A673 (cell line): ENCODE measurements around the gene ADH1A. TPM values are rescaled to one million over a fixed set of nuclear protein-coding genes. Genes with fewer than 3 reads are reported as not detected.

Source experiments
- BruUV-seq: library from RNA; stranded (reverse); fragments of 400-500 nt; replicated peaks from 2 replicates; lab custom pipeline; 2021; lab: Mats Ljungman, UMichigan
- CTCF ChIA-PET: fragments of 300-600 bp; sonication (Branson Sonifier 250); formaldehyde crosslinking; loops from one replicate; lab custom pipeline; 2022; ENCODE audit warnings: antibody characterized with exemption; lab: Charles Lee
- POLR2A ChIA-PET: fragments of 300-600 bp; sonication (Branson Sonifier 250); formaldehyde crosslinking; loops from one replicate; lab custom pipeline; 2022; ENCODE audit warnings: antibody characterized with exemption; ENCODE audit not compliant: low non-redundant PET; lab: Charles Lee
- DNase-seq: peaks from one replicate; pipeline ENCODE4 v3.0.0-alpha.2; 2015; ENCODE audit warnings: low spot score
- H3K27ac ChIP-seq: fragments of 200-600 bp; sonication (generic); 2 replicates; pipeline ENCODE4 v1.5.1; 2016; ENCODE audit warnings: mixed run types, low read depth, mild to moderate bottlenecking, mixed read lengths, antibody characterized with exemption, low read length; ENCODE audit not compliant: poor library complexity, severe bottlenecking
- H3K27me3 ChIP-seq: fragments of 200-600 bp; sonication (generic); replicated peaks from 2 replicates; pipeline ENCODE4 v1.6.1; 2017; ENCODE audit warnings: mixed run types, low read depth, mild to moderate bottlenecking, mixed read lengths, antibody characterized with exemption, low read length; ENCODE audit not compliant: insufficient read depth, poor library complexity
- H3K36me3 ChIP-seq: fragments of 200-600 bp; sonication (generic); 2 replicates; pipeline ENCODE4 v1.6.1; 2016; ENCODE audit warnings: mixed run types, mild to moderate bottlenecking, mixed read lengths, antibody characterized with exemption, low read length; ENCODE audit not compliant: insufficient read depth, poor library complexity, severe bottlenecking
- H3K4me1 ChIP-seq: fragments of 200-600 bp; sonication (generic); 2 replicates; pipeline ENCODE4 v1.6.1; 2017; ENCODE audit warnings: mixed run types, mild to moderate bottlenecking, mixed read lengths, antibody characterized with exemption, low read length; ENCODE audit not compliant: insufficient read depth, poor library complexity, severe bottlenecking
- H3K4me3 ChIP-seq: fragments of 200-600 bp; sonication (generic); 2 replicates; pipeline ENCODE4 v1.5.1; 2016; ENCODE audit warnings: low read depth, mixed run types, mild to moderate bottlenecking, mixed read lengths, low read length; ENCODE audit not compliant: poor library complexity, severe bottlenecking
- H3K9me3 ChIP-seq: fragments of 200-600 bp; sonication (generic); 2 replicates; pipeline ENCODE4 v1.6.1; 2016; ENCODE audit warnings: mixed run types, low read depth, mild to moderate bottlenecking, mixed read lengths, antibody characterized with exemption, low read length; ENCODE audit not compliant: poor library complexity, severe bottlenecking
- CTCF ChIP-seq: fragments of 300-800, 200-600 bp; sonication (generic); conservative IDR thresholded peaks from 2 replicates; pipeline ENCODE4 v1.5.1; 2017; ENCODE audit warnings: low read depth, mild to moderate bottlenecking, antibody characterized with exemption, low read length, moderate library complexity, mixed read lengths
- EZH2 ChIP-seq: fragments of 200-600 bp; sonication (generic); IDR thresholded peaks from 2 replicates; pipeline ENCODE4 v1.6.1; 2017; ENCODE audit warnings: borderline replicate concordance, low read depth, mild to moderate bottlenecking, mixed read lengths, antibody characterized with exemption, low read length; ENCODE audit not compliant: poor library complexity, severe bottlenecking
- intact Hi-C: fragments of 100-400 bp; cut with micrococcal nuclease; formaldehyde crosslinking; loops from one replicate; pipeline ENCODE4 v1.10.0; 2022; ENCODE audit not compliant: unreplicated experiment
- total RNA-seq: library from RNA; stranded (reverse); gene quantifications from 2 replicates; pipeline ENCODE4 v1.2.3, GENCODE V29; 2021

The ADH1A gene
- total RNA-seq, 1 experiment from 2014 or later = not detected

- H3K27ac ChIP-seq = no peak overlapping the region
- no peaks in the 10 kb centered on the region for H3K36me3 ChIP-seq
- TF ChIP-seq EZH2 (no peak), CTCF (no peak)
- ChIA-PET POLR2A (no interaction called here), CTCF (no interaction called here)
- intact Hi-C loops = no loop called here
- H3K4me1 ChIP-seq = no peaks in the 10 kb centered on the region
- no peaks in the 10 kb centered on the region for H3K27me3 ChIP-seq
- DNase-seq = no peak
- BruUV-seq = no TSS peak
- no peaks in the 10 kb centered on the region for H3K9me3 ChIP-seq
- no peak overlapping the region for H3K4me3 ChIP-seq
These were observed 25.1 kb upstream of the ADH1A start for GRCh38 chr4:99315839-99316238.

GRCh38 chr4:99314211-99314610 is 23.4 kb upstream of the ADH1A start:
- TF ChIP-seq EZH2 (no peak), CTCF (no peak)
- no peaks in the 10 kb centered on the region for H3K27me3 ChIP-seq
- DNase-seq = no peak
- no peak overlapping the region for H3K27ac ChIP-seq
- intact Hi-C loops = no loop called here
- no peaks in the 10 kb centered on the region for H3K36me3 ChIP-seq
- H3K9me3 ChIP-seq = no peaks in the 10 kb centered on the region
- no peaks in the 10 kb centered on the region for H3K4me1 ChIP-seq
- POLR2A ChIA-PET = no interaction called here
- BruUV-seq = no TSS peak
- CTCF ChIA-PET = no interaction called here
- H3K4me3 ChIP-seq = no peak overlapping the region

GRCh38 chr4:99310389-99310788 is 19.6 kb upstream of the ADH1A start:
- TF ChIP-seq EZH2 = no peak
- Histone ChIP-seq H3K36me3 (no peaks in the 10 kb centered on the region), H3K27me3 (no peaks in the 10 kb centered on the region), H3K27ac (no peak overlapping the region), H3K9me3 (no peaks in the 10 kb centered on the region), H3K4me3 (no peak overlapping the region), H3K4me1 (no peaks in the 10 kb centered on the region)
- ChIA-PET POLR2A (no interaction called here), CTCF (interaction anchor here (0.6 kb wide), 1 partner anchor 120 kb away, joined by 3 read pairs; no protein-coding TSS in a partner anchor)
- intact Hi-C loops = no loop called here
- no peak for DNase-seq
- no TSS peak for BruUV-seq
